Erythroblast (primary cell): Measurements from ENCODE around the gene SLC25A30.
"Not testable (repeated sequence)": the region's sequence is repeated elsewhere in the genome, so short reads cannot be mapped to it uniquely, and the experiment has no call there.

Source experiments
- DNase-seq, 2 experiments: peaks; one replicate each; lab custom pipeline; 2025; lab: John Stamatoyannopoulos, UW
- GATA1 ChIP-seq: IDR thresholded peaks from 2 replicates; pipeline ENCODE4 v1.6.1; 2011; ENCODE audit warnings: low read depth, mild to moderate bottlenecking, control low read depth, low read length, moderate library complexity
- POLR2A ChIP-seq: IDR thresholded peaks from 2 replicates; pipeline ENCODE4 v1.6.1; 2011; ENCODE audit warnings: mild to moderate bottlenecking, low read length

Gene SLC25A30

DNA sequence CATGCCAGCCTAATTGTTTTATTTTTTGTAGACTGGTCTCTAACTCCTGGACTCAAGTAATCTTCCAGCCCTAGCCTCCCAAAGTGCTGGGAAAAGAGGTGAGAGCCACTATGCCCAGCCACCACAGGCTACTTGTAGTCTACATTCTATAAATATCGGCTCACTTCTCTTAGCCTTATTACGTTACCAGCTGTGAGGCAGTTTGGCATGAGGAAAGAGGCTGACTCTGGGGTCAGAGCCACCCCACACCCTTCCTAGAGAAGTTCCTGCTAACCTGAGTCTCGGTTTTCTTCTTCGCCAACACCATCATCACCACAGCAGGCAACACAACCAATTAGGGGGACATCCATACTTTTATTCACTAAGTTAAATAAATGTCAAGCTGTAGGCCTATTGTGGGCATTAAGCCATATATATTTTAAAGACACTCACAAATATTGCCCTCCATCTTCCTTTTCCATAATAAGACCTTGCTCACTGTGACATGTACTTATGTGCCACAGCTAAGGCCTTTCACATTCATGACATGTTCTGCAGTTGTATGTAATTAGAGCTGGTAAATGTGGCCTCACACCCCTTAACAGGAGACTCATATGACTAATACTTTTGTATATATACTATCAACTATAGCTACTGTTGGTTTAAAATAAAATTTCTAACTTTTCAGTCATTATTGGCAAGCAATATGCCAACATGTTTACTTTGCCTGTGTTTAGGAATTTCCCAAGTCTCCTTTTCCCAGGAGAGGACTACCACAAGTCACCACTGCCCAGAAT is 5.7 kb downstream of the SLC25A30 start:
- TF ChIP-seq POLR2A: no peak
- TF ChIP-seq GATA1: no peak
- DNase-seq: no peak

DNA sequence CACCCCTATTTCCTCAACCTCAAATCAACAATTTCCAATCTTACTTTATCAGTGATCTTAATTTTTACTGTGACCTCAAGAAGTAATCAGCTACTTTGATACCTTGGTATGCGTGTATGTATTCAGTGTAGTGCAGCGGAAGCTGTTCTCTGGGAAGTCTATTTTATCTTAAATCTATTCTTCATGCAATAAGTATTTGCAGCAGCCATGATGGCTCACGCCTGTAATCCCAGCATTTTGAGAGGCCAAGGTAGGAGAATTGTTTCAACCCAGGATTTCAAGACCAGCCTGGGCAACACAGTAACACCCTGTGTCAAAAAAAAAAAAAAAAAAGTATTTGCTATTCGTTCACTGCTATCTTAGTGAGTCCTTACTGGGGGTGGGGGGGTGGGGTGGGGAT is 6.5 kb downstream of the SLC25A30 start:
- no peak for DNase-seq
- TF ChIP-seq GATA1 (no peak), POLR2A (no peak)

DNA sequence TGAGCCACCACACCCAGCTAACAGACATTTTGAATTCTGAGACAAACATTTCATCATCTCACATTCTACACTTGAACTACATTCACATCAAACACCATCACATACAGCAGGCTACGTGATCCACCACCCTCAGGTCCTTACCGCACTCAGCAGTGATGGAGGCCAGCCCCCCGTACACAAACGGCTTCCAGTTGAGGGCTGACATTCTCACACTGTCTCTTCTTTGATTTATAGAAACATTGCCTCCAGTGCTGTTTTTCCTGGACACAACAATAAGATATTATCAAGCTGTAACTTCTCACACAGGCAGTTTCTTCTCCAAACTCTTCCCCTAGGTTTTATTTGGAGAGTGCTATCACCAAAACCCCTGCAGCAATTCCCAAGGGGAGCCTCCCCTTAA is 7.0 kb downstream of the SLC25A30 start:
- no peak for TF ChIP-seq GATA1
- no peak for TF ChIP-seq POLR2A
- no peak for DNase-seq

DNA sequence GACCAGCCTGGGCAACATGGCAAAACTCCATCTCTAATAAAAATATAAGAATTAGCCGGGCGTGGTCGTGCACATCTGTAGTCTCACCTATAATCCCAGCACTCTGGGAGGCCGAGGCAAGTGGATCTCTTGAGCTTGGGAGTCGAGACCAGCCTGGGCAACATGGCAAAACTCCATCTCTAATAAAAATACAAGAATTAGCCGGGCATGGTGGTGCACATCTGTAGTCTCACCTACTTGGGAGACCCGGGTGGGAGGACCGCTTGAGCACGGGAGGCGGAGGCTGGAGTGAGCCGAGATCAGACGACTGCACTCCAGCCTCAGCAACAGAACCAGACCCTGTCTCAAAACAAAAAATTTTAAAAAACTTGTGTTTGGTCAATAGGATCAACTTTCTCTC is 7.7 kb downstream of the SLC25A30 start:
- DNase-seq: no peak
- TF ChIP-seq GATA1: no peak
- no peak for TF ChIP-seq POLR2A

DNA sequence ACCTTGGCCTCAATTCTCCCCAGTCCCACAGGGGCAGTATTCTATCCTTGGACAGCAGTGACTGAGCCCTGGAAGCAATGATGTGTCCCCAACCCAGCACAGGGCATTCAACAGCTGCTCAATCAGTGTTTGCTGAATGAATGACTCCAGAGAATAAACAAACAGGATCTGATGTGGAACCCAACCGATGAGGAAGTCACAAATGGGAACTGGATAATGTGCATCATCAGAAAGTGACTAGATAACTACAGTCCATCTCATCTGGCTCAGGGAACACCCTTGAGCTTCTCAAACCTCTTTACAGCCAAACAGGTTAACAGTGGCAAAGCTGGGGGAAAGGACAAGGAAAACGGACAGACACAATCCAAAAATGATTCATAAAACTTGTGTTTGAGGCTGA is 8.2 kb downstream of the SLC25A30 start:
- no peak for DNase-seq
- TF ChIP-seq POLR2A: no peak
- TF ChIP-seq GATA1: no peak

DNA sequence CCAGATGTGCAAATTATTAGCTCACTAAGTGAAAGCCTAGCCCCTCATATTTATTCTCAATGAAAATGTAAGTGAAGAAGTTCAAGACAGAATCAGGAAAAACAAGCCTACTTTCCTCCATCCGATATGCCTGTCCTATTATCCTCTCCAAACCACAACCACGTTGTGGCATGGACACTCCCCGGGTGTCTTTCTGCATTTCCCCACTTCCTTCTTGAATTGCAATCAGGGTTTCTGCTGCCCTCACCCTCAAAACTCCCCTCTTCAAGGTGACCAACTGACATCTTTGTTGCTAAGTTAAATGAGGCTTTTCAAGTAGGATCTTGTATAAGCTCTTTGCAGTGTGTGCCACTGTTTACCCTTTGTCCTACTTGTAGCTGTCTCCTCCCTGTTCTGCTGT is 11.8 kb downstream of the SLC25A30 start:
- TF ChIP-seq GATA1 (no peak), POLR2A (no peak)

DNA sequence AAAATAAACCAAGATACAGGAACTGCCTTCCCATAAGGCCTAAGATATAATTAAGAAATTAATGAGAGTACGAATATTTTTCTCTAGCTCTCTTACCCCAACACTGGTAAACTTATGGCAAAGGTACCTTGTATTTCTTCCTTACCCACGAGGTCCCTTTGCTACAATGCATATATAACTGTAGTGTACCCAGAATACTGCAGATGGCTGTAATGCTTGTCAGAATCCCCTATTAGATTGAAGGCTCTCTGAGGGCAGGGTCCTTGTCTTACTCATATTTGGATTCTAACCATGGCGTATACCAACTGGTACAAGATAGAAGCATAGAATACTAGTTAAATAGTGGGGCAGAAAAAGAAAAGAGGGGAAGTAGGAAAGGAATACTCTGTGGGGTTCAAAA is 15.1 kb downstream of the SLC25A30 start:
- TF ChIP-seq GATA1 (no peak), POLR2A (no peak)
- no peak for DNase-seq

More for the DNA sequence above, 11.8 kb downstream of the SLC25A30 start:
- DNase-seq: no peak

DNA sequence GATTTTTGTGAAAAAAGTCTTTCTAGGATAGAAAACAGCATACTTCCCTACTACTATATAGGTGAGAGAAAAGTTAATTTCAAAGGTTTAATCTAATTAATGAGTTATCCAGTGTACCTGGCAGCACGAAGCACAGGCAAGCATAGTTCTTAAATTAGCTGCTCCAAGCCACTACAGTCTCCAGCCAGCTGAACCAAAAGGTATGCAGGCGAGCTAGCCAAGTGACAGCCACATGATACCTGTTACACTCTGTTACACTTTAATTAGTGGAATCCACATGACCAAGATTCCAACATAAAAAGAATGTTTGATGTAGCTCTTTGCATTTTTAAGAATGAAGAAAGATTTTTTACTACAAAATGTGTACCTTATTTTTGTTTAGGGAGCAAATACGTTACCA is 15.5 kb downstream of the SLC25A30 start:
- TF ChIP-seq GATA1: no peak
- no peak for TF ChIP-seq POLR2A
- DNase-seq: no peak

DNA sequence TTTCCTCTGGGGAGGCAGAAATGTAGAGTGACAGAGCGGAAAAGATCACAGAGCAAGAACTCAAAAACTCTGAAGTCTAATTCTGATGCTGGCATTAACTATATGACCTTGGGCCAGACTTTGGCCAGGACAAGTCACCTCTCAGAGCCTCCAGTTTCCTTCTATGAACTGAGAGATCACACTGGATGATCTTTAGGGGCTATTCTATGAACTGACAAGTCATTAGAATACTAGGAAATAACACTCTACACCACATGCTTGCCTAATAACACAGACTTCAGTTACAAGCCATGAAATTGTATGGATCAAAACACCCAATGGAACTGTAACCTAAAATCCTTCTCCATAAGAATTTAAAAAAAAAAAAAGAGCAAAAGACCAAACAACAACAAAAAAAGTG is 16.9 kb downstream of the SLC25A30 start:
- DNase-seq: no peak
- no peak for TF ChIP-seq POLR2A
- TF ChIP-seq GATA1: no peak

DNA sequence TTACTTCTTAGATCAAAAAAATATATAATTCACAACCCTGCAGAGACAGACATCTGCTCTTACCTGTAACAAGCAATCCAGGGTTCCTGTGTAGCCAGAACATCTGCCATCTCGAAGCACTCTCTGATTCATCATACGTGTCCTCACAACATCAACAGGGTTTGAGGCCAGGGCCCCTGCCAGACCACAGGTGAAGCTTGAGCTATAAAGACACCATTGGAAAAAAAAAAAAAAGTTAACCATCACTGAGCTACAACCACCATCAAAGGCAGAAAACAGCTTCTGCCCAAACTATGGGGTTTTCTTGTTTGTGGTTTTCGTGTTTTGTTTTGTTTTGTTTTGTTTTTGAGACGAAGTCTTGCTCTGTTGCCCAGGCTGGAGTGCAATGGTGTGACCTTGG is 19.3 kb downstream of the SLC25A30 start:
- no peak for DNase-seq
- no peak for TF ChIP-seq POLR2A
- no peak for TF ChIP-seq GATA1

DNA sequence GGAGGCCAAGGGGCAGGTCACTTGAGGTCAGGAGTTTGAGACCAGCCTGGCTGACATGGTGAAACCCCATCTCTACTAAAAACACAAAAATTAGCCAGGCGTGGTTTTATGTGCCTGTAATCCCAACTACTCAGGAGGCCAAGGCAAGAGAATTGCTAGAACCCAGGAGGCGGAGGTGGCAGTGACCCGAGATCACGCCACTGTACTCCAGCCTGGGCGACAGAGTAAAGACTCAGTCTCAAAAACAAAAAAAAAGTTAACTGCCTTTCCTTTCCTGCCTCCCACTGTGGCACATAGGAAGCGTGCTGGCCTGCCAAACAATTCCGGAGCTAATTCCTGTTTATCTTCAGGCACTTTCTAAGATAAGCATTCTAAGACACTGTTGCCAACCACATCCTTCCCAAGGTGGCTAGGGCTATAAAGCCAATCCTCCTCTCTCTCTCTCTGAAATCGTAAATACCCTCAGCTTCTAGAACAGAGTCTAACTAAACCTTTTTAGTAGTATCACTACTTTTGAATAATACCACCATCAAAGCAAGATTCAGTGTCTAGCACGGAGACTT is 21.6 kb downstream of the SLC25A30 start:
- TF ChIP-seq POLR2A (no peak), GATA1 (no peak)

DNA sequence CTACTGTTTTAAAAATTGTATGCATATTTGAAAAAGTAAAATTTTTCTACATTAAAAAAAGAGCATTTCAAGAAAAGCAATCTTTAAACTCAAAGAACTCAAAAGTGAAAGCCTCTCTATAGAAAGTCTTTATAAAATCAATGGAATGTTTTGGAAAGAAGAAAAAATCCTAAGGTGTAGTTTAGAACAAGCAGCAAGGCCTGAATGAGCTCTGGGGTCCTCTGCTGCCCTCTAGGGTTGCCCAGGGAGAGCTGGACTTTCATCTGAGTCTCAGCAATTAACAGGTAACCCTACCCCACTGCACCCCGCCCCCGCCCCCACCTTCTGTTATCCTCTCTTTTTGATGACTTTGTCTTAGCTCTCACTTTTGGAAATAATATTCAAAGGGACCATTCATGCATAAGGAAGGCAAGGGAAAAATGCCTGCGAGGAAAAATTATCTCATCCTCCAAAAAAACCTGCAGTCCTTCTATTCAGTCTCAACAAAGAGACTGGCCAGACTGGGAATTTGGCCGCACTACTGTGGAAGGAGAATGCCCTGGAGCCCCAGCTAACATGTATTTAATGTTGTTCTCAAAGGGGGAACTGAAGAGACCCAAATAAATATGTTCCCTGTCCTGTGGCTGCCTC is 24.1 kb downstream of the SLC25A30 start:
- TF ChIP-seq POLR2A (no peak), GATA1 (no peak)
- peak; percentile 58 to 68 for DNase-seq

More for the DNA sequence above, 21.6 kb downstream of the SLC25A30 start:
- no peak for DNase-seq

DNA sequence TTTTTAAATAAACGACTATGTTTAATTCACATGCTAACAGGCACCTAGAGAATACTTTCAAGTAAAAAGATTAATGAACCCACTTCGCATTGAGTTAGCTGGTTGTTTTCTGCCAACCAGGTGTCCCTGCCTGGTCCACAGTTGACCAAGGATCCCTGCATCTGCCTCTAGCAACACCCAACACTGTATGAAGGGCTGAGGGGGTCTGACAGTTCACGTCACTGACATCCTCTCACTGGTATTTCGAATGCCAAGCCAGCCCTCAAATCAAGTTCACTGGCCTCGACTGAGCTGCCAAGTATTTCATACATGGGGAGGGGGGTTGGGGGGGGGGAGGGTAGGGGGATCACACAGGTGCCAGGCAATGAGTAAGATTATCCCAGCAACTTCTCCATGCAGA is 25.4 kb downstream of the SLC25A30 start:
- no peak for DNase-seq
- TF ChIP-seq GATA1: no peak
- TF ChIP-seq POLR2A: no peak

DNA sequence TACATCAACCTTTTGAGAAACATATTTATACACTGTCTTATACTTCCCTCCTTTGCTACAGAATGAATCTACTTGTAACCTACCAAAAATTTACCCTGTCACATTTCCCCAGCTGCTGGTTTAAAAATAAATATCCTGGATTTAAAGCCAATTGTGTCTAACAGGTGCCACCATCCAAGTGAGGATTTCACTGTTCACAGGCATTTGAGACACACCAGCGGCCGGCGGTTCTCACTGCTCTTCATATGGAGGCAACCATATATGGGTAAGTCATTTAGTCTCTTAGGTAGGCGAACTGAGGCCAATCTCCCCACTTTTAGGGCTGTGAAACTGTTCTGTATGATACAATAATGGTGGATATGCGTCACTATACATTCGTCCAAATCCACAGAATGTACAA is 26.2 kb downstream of the SLC25A30 start:
- DNase-seq: no peak

DNA sequence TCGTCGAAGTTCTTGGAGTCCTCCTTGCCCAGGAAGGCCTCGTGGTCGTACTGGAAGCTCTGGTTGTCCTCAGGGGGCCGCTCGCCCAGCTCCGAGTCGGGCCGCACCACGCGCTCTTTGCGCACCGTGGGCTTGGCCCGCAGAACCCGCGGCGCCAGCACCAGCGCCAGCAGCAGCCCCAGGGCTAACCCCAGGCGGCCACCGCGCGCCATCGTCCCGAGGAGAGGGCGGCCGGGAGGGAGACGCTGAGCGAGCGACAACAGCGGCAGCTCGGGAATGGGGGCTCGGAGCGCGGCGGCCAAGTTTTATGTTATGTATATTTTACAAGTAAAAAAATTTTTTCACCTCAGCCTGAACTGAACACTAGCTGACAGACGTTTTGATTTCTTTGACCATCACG is 27.0 kb downstream of the SLC25A30 start:
- not testable (repeated sequence) for DNase-seq

More for the DNA sequence above, 26.2 kb downstream of the SLC25A30 start:
- TF ChIP-seq GATA1 (no peak), POLR2A (no peak)

DNA sequence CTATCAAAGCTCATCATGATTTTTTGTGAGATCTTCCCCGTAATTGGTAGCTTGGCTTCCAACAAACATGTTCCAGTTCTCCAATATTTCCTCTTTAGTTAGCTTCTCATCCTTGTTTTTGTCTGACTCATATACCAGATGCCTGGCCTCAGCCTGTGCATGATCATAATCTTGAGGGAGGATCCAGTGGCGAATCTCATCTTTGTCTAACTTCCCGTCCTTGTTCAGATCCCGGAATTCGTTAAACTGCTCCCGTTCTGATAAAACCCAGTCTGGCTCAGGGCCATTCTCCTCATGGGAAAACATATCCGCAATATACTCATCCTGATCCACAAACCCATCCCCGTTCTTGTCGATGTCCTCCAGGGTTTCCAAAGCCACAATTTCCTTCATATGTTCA is 27.8 kb downstream of the SLC25A30 start:
- DNase-seq: not testable (repeated sequence)
